GM12872 (cell line): ENCODE measurements around the gene GMDS.

Source experiments
- TF ChIP-seq, protein P1 (sequence below): IDR thresholded peaks from 3 replicates; pipeline ENCODE4 v1.5.1; 2011; ENCODE audit warnings: low read depth, mild to moderate bottlenecking, low read length, moderate library complexity; ENCODE audit not compliant: insufficient read depth

GMDS gene

GRCh38 chr6:1942834-1943233 is 302.6 kb downstream of the GMDS start:
- TF ChIP-seq, protein P1, sequence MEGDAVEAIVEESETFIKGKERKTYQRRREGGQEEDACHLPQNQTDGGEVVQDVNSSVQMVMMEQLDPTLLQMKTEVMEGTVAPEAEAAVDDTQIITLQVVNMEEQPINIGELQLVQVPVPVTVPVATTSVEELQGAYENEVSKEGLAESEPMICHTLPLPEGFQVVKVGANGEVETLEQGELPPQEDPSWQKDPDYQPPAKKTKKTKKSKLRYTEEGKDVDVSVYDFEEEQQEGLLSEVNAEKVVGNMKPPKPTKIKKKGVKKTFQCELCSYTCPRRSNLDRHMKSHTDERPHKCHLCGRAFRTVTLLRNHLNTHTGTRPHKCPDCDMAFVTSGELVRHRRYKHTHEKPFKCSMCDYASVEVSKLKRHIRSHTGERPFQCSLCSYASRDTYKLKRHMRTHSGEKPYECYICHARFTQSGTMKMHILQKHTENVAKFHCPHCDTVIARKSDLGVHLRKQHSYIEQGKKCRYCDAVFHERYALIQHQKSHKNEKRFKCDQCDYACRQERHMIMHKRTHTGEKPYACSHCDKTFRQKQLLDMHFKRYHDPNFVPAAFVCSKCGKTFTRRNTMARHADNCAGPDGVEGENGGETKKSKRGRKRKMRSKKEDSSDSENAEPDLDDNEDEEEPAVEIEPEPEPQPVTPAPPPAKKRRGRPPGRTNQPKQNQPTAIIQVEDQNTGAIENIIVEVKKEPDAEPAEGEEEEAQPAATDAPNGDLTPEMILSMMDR = no peak

GRCh38 chr6:1941534-1941933 is 303.9 kb downstream of the GMDS start:
- TF ChIP-seq, protein P1 = no peak

DNA sequence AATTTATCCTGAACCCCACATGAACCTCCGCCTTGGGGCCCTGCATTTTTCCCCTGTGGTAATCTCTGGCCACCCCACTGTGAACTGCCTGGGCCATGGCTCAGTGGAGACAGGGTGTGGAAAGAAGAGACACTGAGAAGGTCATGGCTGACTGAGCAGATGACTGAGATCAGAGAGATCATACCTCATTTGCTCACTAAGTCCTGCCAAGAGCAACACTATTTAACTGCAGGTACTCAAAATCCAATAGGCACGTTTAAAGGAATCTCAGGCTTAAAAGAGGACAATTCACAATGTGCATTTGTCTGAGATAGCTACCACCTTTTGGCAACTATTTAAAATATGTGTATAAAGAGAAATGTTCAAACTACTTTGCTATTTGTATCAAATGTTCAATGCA is 305.0 kb downstream of the GMDS start:
- TF ChIP-seq, protein P1 = no peak

DNA sequence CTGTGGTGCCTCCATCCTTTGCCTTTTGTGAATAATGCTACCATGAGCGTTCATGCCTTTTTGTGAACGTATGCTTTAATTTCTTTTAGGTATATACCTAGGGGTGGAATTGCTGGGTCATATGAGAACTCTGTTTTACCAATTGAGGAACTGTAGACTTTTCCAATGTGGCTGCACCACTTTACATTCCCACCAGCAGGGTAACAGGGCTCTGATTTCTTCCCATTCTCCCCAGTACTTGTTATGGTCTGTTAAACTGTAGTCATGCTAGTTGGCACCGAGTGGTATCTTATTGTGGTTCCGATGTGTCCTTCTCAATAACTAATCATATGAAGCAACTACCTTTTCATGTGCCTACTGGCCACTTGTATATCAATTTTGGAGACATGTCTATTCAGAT is 312.1 kb downstream of the GMDS start:
- TF ChIP-seq, protein P1 = no peak

GRCh38 chr6:1931817-1932216 is 313.6 kb downstream of the GMDS start:
- TF ChIP-seq, protein P1 = no peak

- TF ChIP-seq, protein P1 = no peak
Observed at GRCh38 chr6:1930356-1930755, 315.0 kb downstream of the GMDS start.

- TF ChIP-seq, protein P1 = no peak
Observed at GRCh38 chr6:1929931-1930330, 315.5 kb downstream of the GMDS start.
